ENCODE measurements around the gene IL22RA1. TPM values are rescaled to one million over a fixed set of nuclear protein-coding genes. Genes with fewer than 3 reads are reported as not detected.
A peak's percentile ranks its signal among the peaks of the same experiment; 100 is the strongest.

IL22RA1 gene
- total RNA-seq, 1 donor from 2014 or later = 10.7 TPM

DNA sequence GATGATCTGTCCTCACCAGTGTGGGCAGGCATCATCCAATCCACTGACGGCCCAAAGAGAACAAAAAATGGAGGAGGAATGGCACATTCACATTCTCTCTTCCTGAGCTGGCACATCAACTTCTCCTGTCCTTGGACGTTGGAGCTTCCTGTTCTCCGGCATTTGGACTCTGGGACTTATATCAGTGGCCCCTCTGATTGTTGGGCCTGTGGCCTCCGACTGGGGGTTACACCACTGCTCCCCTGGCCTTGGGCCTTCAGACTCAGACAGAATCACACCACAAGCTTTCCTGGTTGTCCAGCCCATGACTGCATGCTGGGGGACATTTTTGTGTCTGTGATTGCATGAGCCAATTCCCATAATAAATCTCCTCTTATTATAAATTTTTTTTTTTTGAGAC is 24.1 kb upstream of the IL22RA1 start:
- no peak for ATAC-seq

GRCh38 chr1:24165500-24165899 is 22.6 kb upstream of the IL22RA1 start:
- no peak for ATAC-seq

GRCh38 chr1:24164004-24164403 is 21.1 kb upstream of the IL22RA1 start:
- ATAC-seq = no peak

DNA sequence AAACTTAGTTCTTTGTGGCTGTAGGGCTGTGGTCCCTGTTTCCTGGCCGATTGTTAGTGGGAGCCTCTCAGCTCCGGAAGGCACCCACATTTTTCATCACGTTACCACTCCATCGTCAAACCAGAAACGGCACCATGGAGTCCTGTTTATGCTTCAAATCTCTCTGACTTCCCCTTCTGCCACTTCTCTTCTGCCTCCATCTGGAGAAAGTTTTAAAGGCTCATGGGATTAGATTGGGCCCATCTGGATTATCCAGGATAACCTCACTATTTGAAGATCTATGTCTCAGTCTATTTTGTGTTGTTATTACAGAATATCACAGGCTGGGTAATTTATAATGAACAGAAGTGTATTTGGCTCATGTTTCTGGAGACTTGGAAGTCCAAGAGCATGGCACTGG is 19.3 kb upstream of the IL22RA1 start:
- no peak for ATAC-seq

- peak; percentile 34 for ATAC-seq
Observed at GRCh38 chr1:24161270-24161669, 18.3 kb upstream of the IL22RA1 start.

DNA sequence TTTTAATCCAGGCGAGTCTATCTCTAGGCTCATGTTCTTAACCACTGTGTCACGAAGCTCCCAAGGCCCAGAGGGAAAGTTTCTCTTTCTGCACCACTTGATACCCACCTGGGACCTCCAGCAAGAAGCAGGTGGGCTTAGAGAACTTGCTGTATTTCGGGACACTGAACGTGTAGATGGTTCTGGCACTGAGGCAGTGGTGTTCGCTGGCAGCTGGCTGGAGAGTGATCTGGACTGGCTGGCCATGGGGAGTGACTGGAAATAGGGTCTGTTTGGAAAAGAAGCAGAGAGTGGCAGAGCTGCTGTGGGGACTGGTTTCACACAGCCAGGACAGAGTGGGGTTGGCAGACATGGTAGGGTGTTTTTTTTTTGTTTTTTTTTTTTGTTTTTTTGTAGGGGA is 16.4 kb upstream of the IL22RA1 start:
- no peak for ATAC-seq

GRCh38 chr1:24157918-24158481 is 15.1 kb upstream of the IL22RA1 start:
- no peak for ATAC-seq

- ATAC-seq = no peak
Observed at GRCh38 chr1:24156542-24157260, 13.8 kb upstream of the IL22RA1 start.

DNA sequence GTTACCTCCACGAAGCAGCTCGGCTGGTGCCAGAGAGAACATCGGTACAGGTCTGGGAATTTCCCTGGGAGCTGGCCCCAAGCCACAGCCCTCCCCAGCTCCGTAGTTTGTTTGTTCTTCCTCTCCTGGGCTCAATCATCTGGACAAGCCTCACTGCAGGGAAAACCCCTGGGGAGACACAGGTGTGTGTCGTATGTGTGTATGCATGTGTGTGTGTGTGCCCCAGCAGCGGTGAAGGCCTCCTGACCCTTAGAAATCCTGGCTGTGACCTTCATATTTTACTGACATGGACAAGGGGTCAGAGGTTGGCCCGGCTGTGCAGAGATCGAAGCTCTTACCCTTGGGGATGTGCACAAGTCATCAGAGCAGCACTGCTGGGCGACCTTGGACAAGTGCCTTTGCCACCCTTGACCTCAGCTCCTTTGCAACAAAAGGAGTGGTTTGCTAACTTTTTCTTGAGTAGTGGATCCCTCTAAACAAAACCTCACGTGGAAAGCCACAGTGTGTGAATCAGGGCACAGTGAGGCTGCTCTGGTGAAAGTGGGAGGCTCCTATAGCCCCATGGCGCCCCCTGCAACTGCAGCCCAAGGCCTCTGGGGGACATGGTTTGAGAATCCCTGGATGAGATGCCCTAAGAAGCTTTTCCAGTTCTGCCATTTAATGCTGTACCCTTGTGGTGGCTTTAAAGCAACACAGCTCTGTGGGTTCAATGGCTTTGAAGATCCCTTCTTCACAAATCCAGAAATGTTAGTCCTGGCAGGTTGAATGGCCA is 12.3 kb upstream of the IL22RA1 start:
- no peak for ATAC-seq

GRCh38 chr1:24154215-24154614 is 11.3 kb upstream of the IL22RA1 start:
- no peak for ATAC-seq

DNA sequence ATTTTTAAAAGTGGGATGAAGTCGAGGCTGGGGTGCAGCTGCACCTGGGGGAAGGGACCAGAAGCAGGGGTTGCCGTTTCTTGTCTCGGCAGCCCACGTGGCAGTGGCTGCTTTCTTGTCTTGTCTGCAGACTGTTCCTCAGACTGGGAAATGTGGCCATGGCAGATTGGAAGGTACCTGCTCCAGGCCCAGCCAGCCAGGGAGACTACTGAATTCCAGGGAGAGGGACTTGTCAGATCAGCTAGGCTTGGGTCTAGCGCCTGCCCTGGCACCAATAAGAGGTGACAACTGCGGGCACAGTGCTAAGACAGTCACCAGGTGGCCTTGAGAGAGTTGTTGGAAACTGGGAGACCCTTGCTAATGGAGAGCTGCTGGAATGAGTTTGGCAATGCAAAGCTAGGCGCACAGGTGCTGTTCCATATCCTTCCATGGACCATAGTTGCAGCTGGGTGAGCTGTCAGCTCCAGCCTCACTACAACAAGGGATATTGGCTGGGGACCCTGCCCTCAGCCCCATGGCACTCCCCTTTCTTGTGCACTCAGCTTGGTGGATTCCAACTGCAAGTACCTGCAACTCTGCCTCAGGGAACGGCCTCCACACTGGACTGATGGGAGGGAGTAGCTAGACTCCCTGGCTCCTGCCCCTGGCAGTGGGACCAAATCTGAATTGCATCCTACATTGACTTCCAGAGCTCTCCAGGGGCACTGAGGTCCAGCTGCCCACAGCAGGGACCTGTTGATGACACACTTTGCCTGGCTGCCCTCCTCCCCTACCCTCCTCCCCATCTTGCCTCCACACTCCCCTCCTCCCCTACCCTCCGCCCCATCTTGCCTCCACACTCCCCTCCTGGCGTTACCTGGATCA is 9.9 kb upstream of the IL22RA1 start:
- ATAC-seq = no peak

GRCh38 chr1:24151175-24151533 is 8.2 kb upstream of the IL22RA1 start:
- ATAC-seq = no peak

DNA sequence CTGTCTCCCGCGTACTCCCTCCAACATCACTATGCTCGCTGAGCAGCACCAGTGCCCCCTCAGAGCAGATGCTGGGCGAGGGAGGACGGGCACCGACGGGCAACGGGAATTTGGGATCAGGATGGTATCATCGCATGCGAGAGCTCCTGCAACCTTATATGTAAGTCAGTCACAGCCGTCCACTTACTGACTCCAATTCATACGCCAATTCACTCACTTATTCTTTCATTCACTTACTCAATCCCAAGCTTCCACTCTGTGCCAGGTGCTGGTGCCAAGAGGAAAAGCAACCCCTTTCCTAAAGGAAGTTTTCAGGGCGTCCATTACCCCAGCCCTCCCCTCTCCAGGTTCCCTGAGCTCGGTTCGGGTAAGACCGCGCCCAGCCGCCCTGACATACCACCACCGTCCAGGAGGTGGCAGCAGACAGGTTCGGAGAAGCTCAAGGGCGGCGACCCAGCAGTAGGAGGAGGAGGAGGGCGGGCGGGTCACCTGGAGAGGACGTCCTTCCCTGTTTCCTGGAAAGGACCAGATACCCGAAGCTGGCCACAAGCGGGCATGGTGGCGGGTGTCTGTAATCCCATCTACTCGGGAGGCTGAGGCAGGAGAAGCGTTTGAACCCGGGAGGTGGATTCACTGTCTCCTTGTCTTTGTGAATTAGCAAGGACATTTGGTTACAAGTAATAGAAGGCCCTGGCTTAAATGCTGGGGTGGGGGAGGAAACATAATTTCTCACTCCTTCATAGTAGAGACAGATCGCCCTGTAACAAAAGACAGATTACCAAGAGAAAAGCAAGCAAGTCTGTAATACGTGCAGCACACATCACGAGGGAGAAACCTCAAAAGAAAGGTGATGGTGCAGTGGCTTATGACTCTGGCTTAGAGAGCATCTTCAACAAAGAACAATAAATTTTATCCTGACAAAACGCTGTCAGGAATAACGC is 7.6 kb upstream of the IL22RA1 start:
- ATAC-seq = peak; percentile 95

GRCh38 chr1:24149866-24150233 is 6.9 kb upstream of the IL22RA1 start:
- peak; percentile 89 for ATAC-seq

- ATAC-seq = no peak
Observed at GRCh38 chr1:24147816-24148215, 4.9 kb upstream of the IL22RA1 start.

DNA sequence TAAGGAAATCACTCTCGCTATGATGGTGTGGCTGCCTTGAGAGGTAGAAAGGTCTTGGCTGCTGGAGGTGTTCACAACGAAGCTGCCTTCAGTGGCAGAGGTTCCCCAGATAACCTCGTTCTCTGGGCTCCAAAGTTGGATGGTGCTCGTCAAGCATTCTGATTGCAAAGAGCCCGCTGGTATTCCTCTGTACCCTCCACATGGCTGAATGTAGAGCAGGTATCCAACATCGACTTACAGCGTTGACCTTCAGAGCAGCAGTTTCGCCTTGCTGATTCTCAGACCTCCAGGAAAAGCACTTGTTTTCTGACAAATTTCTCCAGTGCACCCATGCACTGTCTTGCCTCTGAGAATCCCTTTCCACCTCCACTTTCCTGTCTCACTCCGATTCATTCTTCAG is 4.3 kb upstream of the IL22RA1 start:
- ATAC-seq = no peak

- ATAC-seq = no peak
Observed at GRCh38 chr1:24141311-24141997, 1.5 kb downstream of the IL22RA1 start.

DNA sequence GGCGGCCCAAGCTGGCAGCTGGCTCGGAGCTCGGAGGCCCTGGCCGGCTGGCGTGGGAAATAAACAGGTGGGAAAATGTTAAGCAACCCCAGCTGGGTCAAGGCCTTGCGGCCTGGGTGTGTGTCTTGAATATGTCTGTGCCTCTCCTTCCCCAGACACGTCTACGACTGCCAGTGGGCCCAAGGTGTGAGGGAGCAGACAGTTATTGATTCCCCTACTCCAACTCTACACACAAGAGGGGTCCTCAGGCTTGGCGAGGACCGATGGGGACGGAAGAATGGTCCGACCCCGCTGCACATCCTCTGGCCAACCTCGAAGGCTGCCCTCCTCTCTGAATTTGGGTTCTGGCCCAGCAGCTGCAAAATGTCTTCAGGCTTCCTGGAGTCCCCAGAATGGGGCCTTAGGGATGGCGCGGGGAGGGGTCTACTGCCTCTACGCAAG is 2.2 kb downstream of the IL22RA1 start:
- no peak for ATAC-seq

DNA sequence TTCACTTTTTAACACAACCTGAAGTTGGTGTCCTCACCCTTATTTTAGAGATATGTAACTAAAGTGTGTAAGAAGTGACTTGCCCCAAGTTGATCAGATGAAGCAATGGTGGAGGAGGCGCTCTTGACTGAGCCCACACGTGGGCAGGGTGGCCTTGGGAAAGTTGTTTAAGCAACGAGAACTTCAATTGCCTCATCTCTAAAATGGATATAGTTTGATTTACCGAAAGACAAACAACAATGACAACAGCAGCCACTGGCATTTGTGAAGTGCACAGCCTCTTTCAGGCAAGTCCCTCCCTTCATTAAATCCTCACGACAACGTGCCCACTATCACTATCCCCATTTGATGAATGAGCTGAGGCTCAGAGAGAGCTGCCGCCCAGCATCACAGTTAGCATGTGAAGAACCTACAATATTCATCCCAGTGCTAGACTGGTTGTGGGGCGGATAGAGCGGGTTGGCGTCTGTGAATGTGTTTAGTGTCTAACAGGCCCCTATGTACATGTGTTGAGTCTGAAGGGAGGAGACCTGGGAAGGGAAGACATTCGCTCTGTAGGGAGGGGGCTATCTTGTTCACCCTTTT is 3.0 kb downstream of the IL22RA1 start:
- ATAC-seq = no peak

GRCh38 chr1:24139222-24139489 is 3.8 kb downstream of the IL22RA1 start:
- no peak for ATAC-seq

All from esophagus mucosa (tissue), 1 donor.